GM23248 (cell line): ENCODE data around the gene AMOTL1.

Experiments
- EZH2 ChIP-seq: fragments of 200-600 bp; sonication (generic); IDR thresholded peaks from 2 replicates; pipeline ENCODE4 v1.6.1; 2018; ENCODE audit warnings: antibody characterized with exemption, mild to moderate bottlenecking; ENCODE audit not compliant: insufficient read depth, poor library complexity, severe bottlenecking
- EZH2phosphoT487 ChIP-seq: fragments of 200-600 bp; sonication (generic); IDR thresholded peaks from 2 replicates; pipeline ENCODE4 v1.6.1; 2018; ENCODE audit warnings: antibody characterized with exemption, moderate library complexity, mild to moderate bottlenecking, low read depth; ENCODE audit not compliant: insufficient read depth

DNA sequence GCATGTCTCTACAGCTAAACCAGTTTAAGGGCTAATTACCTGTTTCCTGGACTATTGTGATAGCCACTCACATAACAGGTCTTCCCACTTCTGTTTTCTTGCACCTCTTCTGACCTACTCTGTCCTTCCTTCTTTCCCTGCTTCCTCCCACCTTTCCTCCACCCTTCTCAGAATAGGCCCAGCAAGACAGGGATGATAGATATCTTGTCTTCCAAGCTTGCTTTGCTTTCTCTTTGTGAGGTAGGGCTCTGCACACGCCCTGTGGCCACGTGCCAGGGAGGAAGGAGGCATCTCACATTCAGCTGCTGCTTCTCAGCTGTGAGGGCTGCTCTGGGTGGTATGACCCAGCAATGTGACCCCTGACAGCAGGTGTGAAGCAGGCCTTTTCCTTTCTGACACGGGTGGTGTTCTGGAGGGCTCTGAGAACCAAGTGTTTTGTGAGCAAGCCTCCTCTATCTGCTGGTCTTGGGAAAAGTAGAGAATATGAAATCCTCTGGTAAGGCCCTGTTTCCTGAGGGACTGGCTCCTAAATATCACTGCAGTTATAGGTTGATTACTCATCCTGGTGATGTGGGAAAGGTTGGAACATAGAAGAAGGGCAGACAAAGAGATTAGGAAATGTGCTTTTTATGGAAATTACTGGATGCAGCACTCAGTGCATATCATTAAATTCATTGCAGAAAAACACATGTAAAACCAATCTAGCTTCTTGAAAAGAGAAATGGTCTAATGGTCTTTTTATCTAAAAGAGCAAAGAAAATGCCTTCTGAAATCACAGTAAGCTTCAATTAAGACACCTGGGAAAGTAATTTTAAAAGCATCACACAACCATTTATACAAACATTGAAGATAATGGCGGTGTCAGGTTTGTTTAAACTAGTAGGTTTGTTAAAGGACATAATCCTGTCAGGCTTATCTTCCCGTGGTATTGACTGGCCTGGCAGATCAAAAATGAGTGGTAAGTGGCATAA, 8.5 kb downstream of the AMOTL1 start:
- no peak for TF ChIP-seq EZH2
- TF ChIP-seq EZH2phosphoT487: no peak
